Fibroblast of villous mesenchyme (primary cell): ENCODE data around the gene DCAF12. TPM values are rescaled to one million over a fixed set of nuclear protein-coding genes. Genes with fewer than 3 reads are reported as not detected.

Experiments
- DNase-seq: peaks from one replicate; pipeline ENCODE4 v3.0.0-alpha.2; 2010; ENCODE audit warnings: low read depth
- H3K4me3 ChIP-seq: 2 replicates; pipeline ENCODE4 v1.5.1; 2011; ENCODE audit warnings: low read depth, mild to moderate bottlenecking, low read length
- CTCF ChIP-seq: IDR thresholded peaks from 2 replicates; pipeline ENCODE4 v1.5.1; 2012; ENCODE audit warnings: low read depth, mild to moderate bottlenecking, low read length; ENCODE audit not compliant: insufficient read depth
- total RNA-seq: library from RNA; depleted of rRNA; stranded (reverse); fragments of >200 nt; gene quantifications from 2 replicates; pipeline ENCODE4 v1.2.3, GENCODE V29; 2012

The DCAF12 gene
- total RNA-seq, result 19.6 and 29.8 TPM in 2 replicates

- DNase-seq, result peak; percentile 92
- TF ChIP-seq CTCF, result peak; percentile 15
- H3K4me3 ChIP-seq, result peak within 1 kb of the TSS; percentile 88
Measured at GRCh38 chr9:34126207-34127034, at the start of gene DCAF12. Gene DCAF12, minus strand, starts transcription at chr9:34126698. Its CDS starts 267 bp downstream, at chr9:34126431.

DNA sequence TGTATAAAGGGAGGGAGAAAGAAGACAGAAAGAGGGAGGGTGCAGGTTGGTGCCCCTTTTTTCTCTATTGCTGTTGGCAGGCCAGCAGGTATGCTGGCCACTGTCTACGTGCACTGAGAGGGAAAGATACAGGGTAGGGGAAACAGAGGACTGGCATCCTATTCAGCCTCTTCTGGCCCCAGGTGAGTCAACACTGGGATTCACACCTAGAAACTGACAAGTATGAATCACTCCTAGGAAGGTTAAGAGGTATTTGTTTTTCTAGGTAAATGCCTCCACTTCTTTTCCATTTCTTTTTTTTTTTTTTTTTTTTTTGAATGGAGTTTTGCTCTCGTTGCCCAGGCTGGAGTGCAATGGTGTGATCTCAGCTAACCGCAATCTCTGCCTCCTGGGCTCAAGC, 49.6 kb upstream of the DCAF12 start:
- no peak for TF ChIP-seq CTCF
- no peak for DNase-seq
- no peak overlapping the region for H3K4me3 ChIP-seq

GRCh38 chr9:34171753-34172535, 45.4 kb upstream of the DCAF12 start:
- TF ChIP-seq CTCF, result no peak
- H3K4me3 ChIP-seq, result no peak overlapping the region
- DNase-seq, result no peak

- TF ChIP-seq CTCF, result no peak
- DNase-seq, result no peak
Measured at GRCh38 chr9:34170237-34170991, 43.9 kb upstream of the DCAF12 start.

DNA sequence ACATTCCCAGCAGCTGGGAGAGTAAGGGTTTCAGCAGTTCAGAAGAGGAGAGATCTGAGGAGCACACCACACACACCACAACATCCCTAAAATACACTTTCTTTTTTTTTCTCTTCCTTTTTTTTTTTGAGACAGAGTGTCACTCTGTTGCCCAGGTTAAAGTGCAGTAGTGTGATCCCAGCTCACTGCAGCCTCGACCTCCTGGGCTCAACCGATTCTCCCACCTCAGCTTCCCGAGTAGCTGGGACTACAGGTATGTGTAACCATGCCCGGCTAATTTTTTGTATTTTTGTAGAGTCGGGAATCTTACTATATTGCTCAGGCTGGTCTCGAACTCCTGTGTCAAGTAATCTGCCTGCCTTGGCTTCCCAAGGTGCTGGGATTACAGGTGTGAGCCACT, 42.6 kb upstream of the DCAF12 start:
- DNase-seq, result no peak
- H3K4me3 ChIP-seq, result no peak overlapping the region
- no peak for TF ChIP-seq CTCF

More at GRCh38 chr9:34170237-34170991, 43.9 kb upstream of the DCAF12 start:
- no peak overlapping the region for H3K4me3 ChIP-seq

GRCh38 chr9:34163434-34163833, 36.9 kb upstream of the DCAF12 start:
- no peak overlapping the region for H3K4me3 ChIP-seq
- no peak for TF ChIP-seq CTCF
- DNase-seq, result peak; percentile 73
